GM23338 (cell line): ENCODE measurements around the gene ABHD15. TPM values are rescaled to one million over a fixed set of nuclear protein-coding genes. Genes with fewer than 3 reads are reported as not detected.

Experiments used
- ATAC-seq: fragments of 200-7000 bp; cut with Tn5 transposase; 3 replicates; pipeline ENCODE4 v1.9.1; 2020
- DNase-seq: peaks from one replicate; pipeline ENCODE4 v3.0.0-alpha.2; 2015; ENCODE audit warnings: low spot score
- H2AFZ ChIP-seq: fragments of 200-600 bp; sonication (generic); 2 replicates; pipeline ENCODE4 v1.8.0; 2016; ENCODE audit warnings: antibody characterized with exemption, mild to moderate bottlenecking, moderate library complexity
- H3F3A ChIP-seq: fragments of 200-600 bp; sonication (generic); replicated peaks from 2 replicates; pipeline ENCODE4 v1.8.0; 2017; ENCODE audit warnings: antibody characterized with exemption, mixed run types, low read depth
- H3K27ac ChIP-seq: fragments of 200-600 bp; sonication (generic); 2 replicates; pipeline ENCODE4 v1.6.1; 2016; ENCODE audit warnings: low read depth
- H3K27me3 ChIP-seq: fragments of 200-600 bp; sonication (generic); 2 replicates; pipeline ENCODE4 v1.8.0; 2016; ENCODE audit warnings: mild to moderate bottlenecking, mixed run types, moderate library complexity; ENCODE audit not compliant: insufficient read depth
- H3K36me3 ChIP-seq: fragments of 200-600 bp; sonication (generic); 2 replicates; pipeline ENCODE4 v1.8.0; 2016; ENCODE audit warnings: mild to moderate bottlenecking; ENCODE audit not compliant: insufficient read depth
- H3K4me1 ChIP-seq: fragments of 200-600 bp; sonication (generic); 2 replicates; pipeline ENCODE4 v1.8.0; 2016; ENCODE audit warnings: mild to moderate bottlenecking, moderate library complexity; ENCODE audit not compliant: insufficient read depth
- H3K4me2 ChIP-seq: fragments of 200-600 bp; sonication (generic); 2 replicates; pipeline ENCODE4 v1.7.1; 2017; ENCODE audit warnings: mixed run types
- H3K4me3 ChIP-seq: fragments of 200-600 bp; sonication (generic); 2 replicates; pipeline ENCODE4 v1.6.1; 2016; ENCODE audit warnings: mixed run types
- H3K79me2 ChIP-seq: fragments of 200-600 bp; sonication (generic); replicated peaks from 2 replicates; pipeline ENCODE4 v1.8.0; 2017; ENCODE audit warnings: mild to moderate bottlenecking; ENCODE audit not compliant: insufficient read depth
- H3K9me2 ChIP-seq: fragments of 200-600 bp; sonication (generic); 2 replicates; pipeline ENCODE4 v1.8.0; 2017; ENCODE audit not compliant: insufficient read depth
- H4K20me1 ChIP-seq: fragments of 200-600 bp; sonication (generic); replicated peaks from 2 replicates; pipeline ENCODE4 v1.8.0; 2017; ENCODE audit warnings: mild to moderate bottlenecking; ENCODE audit not compliant: insufficient read depth
- H3K27ac Mint-ChIP-seq: 2 replicates; pipeline ENCODE4 v1.8.0; 2020; ENCODE audit warnings: inconsistent platforms, mild to moderate bottlenecking, moderate library complexity, mixed read lengths
- H3K27me3 Mint-ChIP-seq: 3 replicates; pipeline ENCODE4 v1.8.0; 2022; ENCODE audit warnings: low read depth, mild to moderate bottlenecking, moderate library complexity, mixed read lengths, inconsistent platforms; ENCODE audit not compliant: insufficient read depth, poor library complexity
- H3K36me3 Mint-ChIP-seq: 3 replicates; pipeline ENCODE4 v1.8.0; 2021; ENCODE audit warnings: low read depth, mild to moderate bottlenecking, inconsistent platforms, moderate library complexity, mixed read lengths
- H3K4me1 Mint-ChIP-seq: 3 replicates; pipeline ENCODE4 v1.8.0; 2020; ENCODE audit warnings: mild to moderate bottlenecking, inconsistent platforms, mixed read lengths
- H3K4me3 Mint-ChIP-seq: 3 replicates; pipeline ENCODE4 v1.8.0; 2021; ENCODE audit warnings: moderate library complexity, mild to moderate bottlenecking, inconsistent platforms, mixed read lengths
- H3K9me3 Mint-ChIP-seq: 3 replicates; pipeline ENCODE4 v1.8.0; 2020; ENCODE audit warnings: moderate library complexity, mild to moderate bottlenecking, inconsistent platforms, mixed read lengths
- CREB1 ChIP-seq: fragments of 250-450 bp; sonication (Bioruptor Pico); IDR thresholded peaks from 2 replicates; pipeline ENCODE4 v1.5.0; 2020; ENCODE audit warnings: low read depth, mild to moderate bottlenecking, moderate library complexity
- EZH2 ChIP-seq: fragments of 200-600 bp; sonication (generic); IDR thresholded peaks from one replicate; pipeline ENCODE4 v1.8.0; 2017; ENCODE audit warnings: antibody characterized with exemption, mild to moderate bottlenecking, low read depth; ENCODE audit not compliant: unreplicated experiment
- STAT1 ChIP-seq: IDR thresholded peaks from one replicate; pipeline ENCODE4 v1.6.1; 2016; ENCODE audit warnings: antibody characterized with exemption; ENCODE audit not compliant: unreplicated experiment
- polyA plus RNA-seq: library from polyadenylated mRNA; unstranded; fragments of >200 nt; fragmentation: Nextera tagmentation; extraction: Ambion mirVana; gene quantifications from 2 replicates; pipeline ENCODE4 v1.2.1, GENCODE V29; 2016
- total RNA-seq: library from RNA; depleted of rRNA; stranded (reverse); fragments of >200 nt; shearing (Covaris generic); gene quantifications from 2 replicates; pipeline ENCODE4 v1.2.3, GENCODE V29; 2014; rRNA removed
- TF ChIP-seq, protein P1 (sequence below), 2 experiments: fragments of 200-600 bp in 1 of 2; sonication (generic) in 1 of 2; conservative IDR thresholded peaks; 2 replicates each; pipeline versions ENCODE4 v1.5.1 to v1.6.1; 2016 to 2017; ENCODE audit warnings: antibody characterized with exemption in 2 of 2, low read depth in 2 of 2, mild to moderate bottlenecking in 2 of 2, moderate library complexity in 1 of 2

ABHD15 gene
- total and polyA plus RNA-seq, 2 experiments from 2014 or later: 0.27 to 2.5 TPM

DNA sequence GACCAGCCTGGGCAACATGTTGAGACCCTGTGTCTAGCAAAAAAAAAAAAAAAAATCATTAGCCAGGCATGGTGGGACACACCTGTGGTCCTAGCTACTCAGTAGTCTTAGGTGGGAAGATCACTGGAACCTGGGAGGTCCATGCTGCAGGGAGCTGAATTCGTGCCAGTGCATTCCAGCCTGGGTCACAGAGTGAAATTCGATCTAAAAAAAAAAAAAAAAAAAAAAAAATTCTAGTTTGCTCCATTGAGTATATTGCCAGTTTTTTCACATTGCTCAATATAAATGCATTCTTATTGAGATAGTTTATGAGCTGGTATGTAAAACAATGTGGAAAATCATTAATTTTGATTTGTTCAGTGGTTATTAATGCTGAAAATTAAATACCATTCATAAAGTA, 52.0 kb downstream of the ABHD15 start (continued):
- TF ChIP-seq, protein P1, sequence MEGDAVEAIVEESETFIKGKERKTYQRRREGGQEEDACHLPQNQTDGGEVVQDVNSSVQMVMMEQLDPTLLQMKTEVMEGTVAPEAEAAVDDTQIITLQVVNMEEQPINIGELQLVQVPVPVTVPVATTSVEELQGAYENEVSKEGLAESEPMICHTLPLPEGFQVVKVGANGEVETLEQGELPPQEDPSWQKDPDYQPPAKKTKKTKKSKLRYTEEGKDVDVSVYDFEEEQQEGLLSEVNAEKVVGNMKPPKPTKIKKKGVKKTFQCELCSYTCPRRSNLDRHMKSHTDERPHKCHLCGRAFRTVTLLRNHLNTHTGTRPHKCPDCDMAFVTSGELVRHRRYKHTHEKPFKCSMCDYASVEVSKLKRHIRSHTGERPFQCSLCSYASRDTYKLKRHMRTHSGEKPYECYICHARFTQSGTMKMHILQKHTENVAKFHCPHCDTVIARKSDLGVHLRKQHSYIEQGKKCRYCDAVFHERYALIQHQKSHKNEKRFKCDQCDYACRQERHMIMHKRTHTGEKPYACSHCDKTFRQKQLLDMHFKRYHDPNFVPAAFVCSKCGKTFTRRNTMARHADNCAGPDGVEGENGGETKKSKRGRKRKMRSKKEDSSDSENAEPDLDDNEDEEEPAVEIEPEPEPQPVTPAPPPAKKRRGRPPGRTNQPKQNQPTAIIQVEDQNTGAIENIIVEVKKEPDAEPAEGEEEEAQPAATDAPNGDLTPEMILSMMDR (conservative IDR thresholded peaks at IDR 0.05; ENCODE audit: low read depth in 2 of 2): no peak

DNA sequence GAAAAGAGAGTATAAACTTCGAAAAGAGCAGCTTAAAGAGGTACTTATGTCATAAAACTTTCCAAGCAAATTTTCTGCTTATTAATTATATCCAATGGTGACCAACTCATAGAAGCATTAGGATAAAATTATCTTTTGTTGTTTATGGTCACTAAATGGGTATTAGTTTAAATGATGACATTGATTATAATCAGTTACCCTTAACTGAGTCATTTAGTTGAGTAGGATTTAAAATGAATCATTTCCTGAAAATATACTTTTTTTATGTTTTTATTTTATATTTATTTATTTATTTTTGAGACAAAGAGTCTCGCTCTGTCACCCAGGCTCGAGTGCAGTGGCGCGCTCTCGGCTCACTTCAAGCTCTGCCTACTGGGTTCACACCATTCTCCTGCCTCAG, 55.9 kb downstream of the ABHD15 start:
- no peak for ATAC-seq
- Histone ChIP-seq H3K9me2 (no peaks in the 10 kb centered on the region), H3K36me3 (peaks cover 9% of the 10 kb centered on the region), H3K4me2 (no peak overlapping the region), H3K4me1 (no peaks in the 10 kb centered on the region), H3K27ac (no peak overlapping the region), H3K27me3 (no peaks in the 10 kb centered on the region), H3K79me2 (no peaks in the 10 kb centered on the region), H3F3A (no peaks in the 10 kb centered on the region), H3K4me3 (no peak overlapping the region), H4K20me1 (0 out of 2 replicates have a peak, but pooled peaks cover 3% of the 10 kb centered on the region), H2AFZ (no peak overlapping the region)
- Mint-ChIP-seq H3K4me1 (no peaks in the 10 kb centered on the region), H3K9me3 (no peaks in the 10 kb centered on the region), H3K27ac (no peak overlapping the region), H3K4me3 (no peak overlapping the region), H3K27me3 (no peaks in the 10 kb centered on the region), H3K36me3 (peaks cover 52% of the 10 kb centered on the region; the same call in 2 of the 3 replicates)
- DNase-seq: no peak
- TF ChIP-seq EZH2: no peak
- TF ChIP-seq STAT1: no peak
- TF ChIP-seq CREB1 (CRISPR knock-in tag): no peak

Other genes with a start within 250 kb of the ABHD15 start
- gene TAOK1, start 176.7 kb downstream of the ABHD15 start, total RNA-seq: 63.3 and 69.8 TPM in 2 replicates
- gene TAOK1, start 176.7 kb downstream of the ABHD15 start, polyA plus RNA-seq: 18.2 and 19.4 TPM in 2 replicates
- gene TP53I13, start 1.7 kb upstream of the ABHD15 start, total RNA-seq: 28.6 and 38.9 TPM in 2 replicates
- gene TP53I13, start 1.7 kb upstream of the ABHD15 start, polyA plus RNA-seq: 21.0 and 21.4 TPM in 2 replicates
- 48.2 and 60.9 TPM in 2 replicates for gene GIT1, start 22.6 kb upstream of the ABHD15 start, total RNA-seq
- 15.9 and 16.2 TPM in 2 replicates for gene GIT1, start 22.6 kb upstream of the ABHD15 start, polyA plus RNA-seq
- gene ANKRD13B, start 26.1 kb upstream of the ABHD15 start, total RNA-seq: 55.0 and 57.4 TPM in 2 replicates
- gene ANKRD13B, start 26.1 kb upstream of the ABHD15 start, polyA plus RNA-seq: 8.2 and 9.6 TPM in 2 replicates
- gene CORO6, start 55.9 kb upstream of the ABHD15 start, total RNA-seq: 5.0 and 5.2 TPM in 2 replicates
- 2.5 and 2.6 TPM in 2 replicates for gene CORO6, start 55.9 kb upstream of the ABHD15 start, polyA plus RNA-seq